Heart left ventricle (tissue), 13 donors: ENCODE results near the gene EGR4.

Experiments
- CTCF ChIP-seq, 12 donors: fragments of 200-600 bp; sonication (generic) in 4 of 12; IDR thresholded peaks; one replicate each; pipeline versions ENCODE4 v1.5.0 to v1.8.0; 2018 to 2022; ENCODE audit warnings: antibody characterized with exemption in 12 of 12, mild to moderate bottlenecking in 5 of 12
- POLR2A ChIP-seq, 2 donors: fragments of 450-650 bp; IDR thresholded peaks; one replicate each; pipeline ENCODE4 v1.6.1; 2017; ENCODE audit warnings: antibody characterized with exemption in 2 of 2, mild to moderate bottlenecking in 2 of 2, moderate library complexity in 2 of 2
- donor health status: ischemic (EF 13 %, LVEDD 7.1; RV severe dilation, severe dysfunction).
- donor health status: DM: no; HTN: yes; CAD: no.
- donor health status: DM: no; HTN: no; CAD: no.
- donor health status: ischemic (EF 25% LVEDD 6.9; RV normal size, moderate dysfunction).
- donor health status: ischemic (EF 25% LVEDD 5.7; RV mildly dilated, moderate dysfunction).
- donor health status: ischemic (EF 35%, LVEDD 5.7; RV mildly dilated, moderate dysfunction).
- donor health status: nonischemic (EF 11% LVEDD 7.7; RV severe dilation, severe dysfunction).
- donor health status: DM: yes; HTN: yes; CAD: no.
- donor health status: PGD.
- donor health status: ischemic (EF 29% LVEDD 5.4; RV normal size, mild dysfunction).
- donor health status: nonischemic (EF 23%, LVEDD 6.1; RV moderate dilation, normal function).

- TF ChIP-seq CTCF (IDR thresholded peaks at IDR 0.05) (no peak), POLR2A (IDR thresholded peaks at IDR 0.05) (no peak)
These were observed 21.1 kb downstream of the EGR4 start for GRCh38 chr2:73272270-73272669.
